CD14-positive monocyte (primary cell): ENCODE measurements around the gene SRR. TPM values are rescaled to one million over a fixed set of nuclear protein-coding genes. Genes with fewer than 3 reads are reported as not detected.
"Not testable (repeated sequence)": the region's sequence is repeated elsewhere in the genome, so short reads cannot be mapped to it uniquely, and the experiment has no call there.

Experiments
- DNase-seq, 3 donors: peaks; one replicate each; pipeline ENCODE4 v3.0.0-alpha.2; 2011 to 2022
- H2AFZ ChIP-seq: 2 replicates; pipeline ENCODE4 v1.6.0; 2012; ENCODE audit warnings: mild to moderate bottlenecking, low read depth, low read length, inconsistent platforms; ENCODE audit not compliant: insufficient read depth, poor library complexity, severe bottlenecking
- H3K27ac ChIP-seq, 2 donors: 1 replicate in 1 of 2; 2 replicates in 1 of 2; pipeline ENCODE4 v1.5.1; 2012 to 2013; ENCODE audit warnings: low read length in 2 of 2, control low read depth in 1 of 2, inconsistent platforms in 1 of 2, low read depth in 1 of 2, mild to moderate bottlenecking in 1 of 2
- H3K27me3 ChIP-seq, 2 donors: one replicate each; pipeline versions ENCODE4 v1.6.0 to v1.6.1; 2011 to 2013; ENCODE audit warnings: low read length in 2 of 2; ENCODE audit not compliant: control insufficient read depth in 2 of 2, insufficient read depth in 2 of 2
- H3K36me3 ChIP-seq, 2 donors: replicated peaks in 1 of 2; 1 replicate in 1 of 2; 2 replicates in 1 of 2; pipeline versions ENCODE4 v1.5.1 to v1.6.1; 2012 to 2013; ENCODE audit warnings: low read length in 2 of 2, control low read depth in 1 of 2, inconsistent platforms in 1 of 2, mild to moderate bottlenecking in 1 of 2; ENCODE audit not compliant: insufficient read depth in 2 of 2, control insufficient read depth in 1 of 2
- H3K4me1 ChIP-seq, 2 donors: 1 replicate in 1 of 2; 2 replicates in 1 of 2; pipeline versions ENCODE4 v1.5.1 to v1.6.1; 2012 to 2013; ENCODE audit warnings: low read length in 2 of 2, control low read depth in 1 of 2, inconsistent platforms in 1 of 2, mild to moderate bottlenecking in 1 of 2, moderate library complexity in 1 of 2; ENCODE audit not compliant: insufficient read depth in 2 of 2, control insufficient read depth in 1 of 2
- H3K4me2 ChIP-seq: replicated peaks from 2 replicates; pipeline ENCODE3; 2012; ENCODE audit warnings: low read length, moderate library complexity, mild to moderate bottlenecking; ENCODE audit not compliant: poor library complexity, severe bottlenecking; ENCODE audit errors: extremely low read depth
- H3K4me3 ChIP-seq, 3 experiments: fragments of 200-600 bp in 1 of 3; sonication (generic) in 1 of 3; replicated peaks in 1 of 3; 1 replicate in 2 of 3; 2 replicates in 1 of 3; pipeline ENCODE4 v1.5.1; 2011 to 2013; ENCODE audit warnings: low read length in 3 of 3, mild to moderate bottlenecking in 3 of 3, control low read depth in 2 of 3, low read depth in 2 of 3, inconsistent platforms in 1 of 3, moderate library complexity in 1 of 3
- H3K79me2 ChIP-seq: 2 replicates; pipeline ENCODE4 v1.6.0; 2012; ENCODE audit warnings: mild to moderate bottlenecking, control low read depth, inconsistent platforms, low read length, moderate library complexity; ENCODE audit not compliant: insufficient read depth
- H3K9ac ChIP-seq: 2 replicates; pipeline ENCODE4 v1.6.0; 2017; ENCODE audit warnings: low read length, mild to moderate bottlenecking; ENCODE audit not compliant: insufficient read depth, poor library complexity, severe bottlenecking
- H3K9me3 ChIP-seq, 2 donors: replicated peaks in 1 of 2; 1 replicate in 1 of 2; 2 replicates in 1 of 2; pipeline versions ENCODE4 v1.5.1 to v1.6.1; 2012 to 2013; ENCODE audit warnings: low read length in 2 of 2, control low read depth in 1 of 2; ENCODE audit not compliant: control insufficient read depth in 1 of 2, insufficient read depth in 1 of 2
- H4K20me1 ChIP-seq: 2 replicates; pipeline ENCODE4 v1.6.0; 2012; ENCODE audit warnings: mild to moderate bottlenecking, low read length, control low read depth, moderate library complexity; ENCODE audit not compliant: insufficient read depth
- H3K27ac Mint-ChIP-seq, 7 donors: one replicate each; pipeline ENCODE4 v1.8.0; 2020; ENCODE audit warnings: mild to moderate bottlenecking in 7 of 7, mixed read lengths in 7 of 7, moderate library complexity in 6 of 7, inconsistent platforms in 2 of 7
- H3K27me3 Mint-ChIP-seq, 3 donors: one replicate each; pipeline ENCODE4 v1.8.0; 2021 to 2022; ENCODE audit warnings: low read depth in 3 of 3, mild to moderate bottlenecking in 3 of 3, mixed read lengths in 3 of 3, moderate library complexity in 3 of 3, inconsistent platforms in 1 of 3
- H3K36me3 Mint-ChIP-seq, 2 donors: one replicate each; pipeline ENCODE4 v1.8.0; 2020; ENCODE audit warnings: mixed read lengths in 2 of 2, inconsistent platforms in 1 of 2, mild to moderate bottlenecking in 1 of 2
- H3K4me1 Mint-ChIP-seq: one replicate; pipeline ENCODE4 v1.8.0; 2020; ENCODE audit warnings: mild to moderate bottlenecking, mixed read lengths
- H3K4me3 Mint-ChIP-seq, 2 donors: one replicate each; pipeline ENCODE4 v1.8.0; 2020; ENCODE audit warnings: mild to moderate bottlenecking in 2 of 2, mixed read lengths in 2 of 2, moderate library complexity in 1 of 2
- H3K9me3 Mint-ChIP-seq, 7 donors: one replicate each; pipeline ENCODE4 v1.8.0; 2020 to 2022; ENCODE audit warnings: mixed read lengths in 7 of 7, mild to moderate bottlenecking in 6 of 7, moderate library complexity in 6 of 7, inconsistent platforms in 2 of 7
- CTCF ChIP-seq: fragments of 200-600 bp; IDR thresholded peaks from one replicate; pipeline ENCODE4 v1.8.0; 2022; ENCODE audit warnings: antibody characterized with exemption, mild to moderate bottlenecking
- WGBS: methylation state at CpG from one replicate; pipeline ENCODE4 v1.1.5; 2013; ENCODE audit warnings: missing lambda C conversion rate; ENCODE audit not compliant: insufficient coverage; 5-methylcytosine and 5-hydroxymethylcytosine counted together
- intact Hi-C, 2 donors: fragments of 100-400 bp; cut with micrococcal nuclease; formaldehyde crosslinking; loops; one replicate each; pipeline versions ENCODE4 v1.15.0 to v1.15.1; 2023
- polyA minus RNA-seq: library from RNA; depleted of rRNA, polyadenylated mRNA; stranded (reverse); fragments of >200 nt; gene quantifications from 2 replicates; pipeline ENCODE4 v1.2.3, GENCODE V29; 2012
- polyA plus RNA-seq, 3 donors: library from polyadenylated mRNA; depleted of rRNA in 1 of 3; unstranded in 2 of 3; stranded (reverse) in 1 of 3; fragments of 300-500 nt in 2 of 3; fragments of >200 nt in 1 of 3; fragmentation: Illumina TruSeq in 2 of 3; gene quantifications; 1 replicate in 2 of 3; 2 replicates in 1 of 3; pipeline ENCODE4 v1.2.3, GENCODE V29; 2012 to 2021
- total RNA-seq, 12 experiments: library from RNA in 1 of 12; stranded (reverse) in 1 of 12; fragments of 120-200 nt in 1 of 12; gene quantifications; one replicate each; pipeline ENCODE4 v1.2.4 and lab custom pipeline; 2013 to 2026; ENCODE audit warnings: mixed read lengths in 6 of 12, inconsistent platforms in 1 of 12

SRR gene, protein sequence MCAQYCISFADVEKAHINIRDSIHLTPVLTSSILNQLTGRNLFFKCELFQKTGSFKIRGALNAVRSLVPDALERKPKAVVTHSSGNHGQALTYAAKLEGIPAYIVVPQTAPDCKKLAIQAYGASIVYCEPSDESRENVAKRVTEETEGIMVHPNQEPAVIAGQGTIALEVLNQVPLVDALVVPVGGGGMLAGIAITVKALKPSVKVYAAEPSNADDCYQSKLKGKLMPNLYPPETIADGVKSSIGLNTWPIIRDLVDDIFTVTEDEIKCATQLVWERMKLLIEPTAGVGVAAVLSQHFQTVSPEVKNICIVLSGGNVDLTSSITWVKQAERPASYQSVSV
- total RNA-seq (2013) = 1.9 TPM
- polyA plus RNA-seq (1 to 10 TPM; 3.4 to 5.7 (median 3.7) TPM), polyA minus RNA-seq (0.80 and 1.4 TPM in 2 replicates), total RNA-seq (lab: John Stamatoyannopoulos, UW) (0.29 to 2.6 (median 1.2) reads per million in 11 experiments)

DNA sequence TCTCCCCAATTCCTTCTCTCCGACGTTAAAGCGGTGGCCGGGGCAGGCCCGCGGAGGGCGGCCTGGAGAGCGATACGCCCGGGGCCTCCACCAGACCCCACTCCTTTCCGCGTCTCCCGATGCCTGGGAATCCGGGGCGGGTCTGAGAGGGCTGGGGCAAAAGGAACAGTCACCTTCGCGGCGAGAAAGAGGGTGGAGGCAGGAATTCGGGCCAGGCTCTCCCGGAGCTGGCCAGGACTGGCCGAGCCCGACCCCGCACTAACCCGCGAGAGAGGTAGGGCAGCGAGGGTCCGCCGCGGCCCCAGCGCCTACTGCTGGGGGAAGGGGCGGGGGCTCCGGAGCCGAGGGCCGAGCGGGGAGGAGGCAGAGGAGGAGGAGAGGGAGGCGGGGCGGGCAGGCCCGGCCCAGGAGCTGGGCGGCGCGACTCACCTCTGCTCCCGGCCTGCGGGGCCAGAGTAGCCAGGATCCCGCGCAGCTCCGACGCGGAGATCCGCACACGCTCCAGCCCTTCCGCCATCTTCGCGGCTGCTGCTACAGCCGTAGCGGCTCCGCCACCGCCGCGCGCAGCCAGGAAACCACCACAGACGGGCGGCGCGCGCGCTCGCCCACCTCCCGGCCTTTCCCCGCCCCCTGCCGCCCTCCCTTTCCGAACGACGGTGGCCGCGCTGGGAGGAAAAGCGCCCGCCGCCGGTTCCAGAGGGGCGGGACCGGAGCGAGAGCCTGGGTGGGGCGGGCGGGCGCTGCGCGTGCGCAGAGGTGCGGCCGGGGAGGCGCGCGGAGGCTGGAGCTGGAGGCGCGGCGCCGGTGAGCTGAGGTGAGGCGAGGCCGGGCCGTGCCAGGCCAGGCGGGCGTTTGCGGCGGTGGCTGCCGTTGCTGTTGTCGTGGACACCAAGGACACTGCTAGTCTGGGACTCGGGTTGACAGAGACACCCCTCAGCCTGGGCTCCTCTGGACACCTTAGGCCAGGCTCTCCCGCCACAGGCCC, at the start of gene SRR, which contains the start of gene SMG6:
Gene SRR, plus strand, starts transcription at position 747 of the 985 bp plus-strand sequence. CDS start 11,611 bp downstream, outside the sequence.
Gene SMG6, minus strand, starts transcription at position 582 of the 985 bp plus-strand sequence. Its CDS starts 65 bp downstream, at position 517.
- Histone ChIP-seq H3K79me2 (peaks cover 27% of the 10 kb centered on the region), H3K27ac (peak within 1 kb of the TSS; percentile 35 to 86), H3K9me3 (no peaks in the 10 kb centered on the region), H3K9ac (peak within 1 kb of the TSS; percentile 89), H3K4me3 (peak within 1 kb of the TSS; percentile 76 to 97 (median 95)), H4K20me1 (peaks cover 6% of the 10 kb centered on the region), H3K4me1 (peaks cover 14 to 27% of the 10 kb centered on the region in 2 donors), H3K36me3 (peaks cover 14 to 20% of the 10 kb centered on the region in 2 donors), H3K4me2 (peak within 1 kb of the TSS; percentile 91), H3K27me3 (no peaks in the 10 kb centered on the region), H2AFZ (peak within 1 kb of the TSS; percentile 95)
- DNase-seq = peak; percentile 80 to 89 (median 89)
- intact Hi-C loops = loop anchor here in 1 of 2 donors (5.0 kb wide), 1 partner anchor 34 kb away; the partner anchor contains the start of genes SGSM2 and TSR1
- peaks cover 21 to 25% of the 10 kb centered on the region in 2 donors for H3K36me3 Mint-ChIP-seq
- peaks cover 0 to 2% (median 1%) of the 10 kb centered on the region in 3 donors for H3K27me3 Mint-ChIP-seq
- peaks cover 26% of the 10 kb centered on the region for H3K4me1 Mint-ChIP-seq
- no peaks in the 10 kb centered on the region for H3K9me3 Mint-ChIP-seq
- peak within 1 kb of the TSS; percentile 85 to 89 for H3K4me3 Mint-ChIP-seq
- WGBS = under 1% methylated on average over 104 of the region's 108 CpGs
- H3K27ac Mint-ChIP-seq = peak within 1 kb of the TSS; percentile 54 to 87 (median 77)
- TF ChIP-seq CTCF = no peak

DNA sequence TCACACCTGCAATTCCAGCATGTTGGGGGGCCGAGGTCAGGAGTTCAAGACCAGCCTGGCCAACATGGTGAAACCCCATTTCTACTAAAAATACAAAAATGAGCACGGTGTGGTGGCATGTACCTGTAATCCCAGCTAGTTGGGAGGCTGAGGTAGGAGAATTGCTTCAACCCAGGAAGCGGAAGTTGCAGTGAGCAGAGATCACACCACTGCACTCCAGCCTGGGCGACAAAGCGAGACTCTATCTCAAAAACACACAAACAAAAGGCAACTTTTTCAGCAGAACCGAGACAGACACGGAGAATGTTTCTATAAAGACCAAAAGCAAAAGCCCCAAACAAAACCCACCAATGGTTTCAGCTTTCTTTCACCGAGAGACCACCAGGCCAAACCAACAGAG, 44.9 kb upstream of the SRR start:
- H3K9ac ChIP-seq, H3K79me2 ChIP-seq, intact Hi-C loops, H3K4me1 Mint-ChIP-seq, DNase-seq, H3K4me2 ChIP-seq, H3K27me3 Mint-ChIP-seq, H3K27me3 ChIP-seq, H4K20me1 ChIP-seq, H3K4me1 ChIP-seq, H3K9me3 ChIP-seq, H3K27ac ChIP-seq, H3K4me3 ChIP-seq, H3K4me3 Mint-ChIP-seq, H3K9me3 Mint-ChIP-seq, H2AFZ ChIP-seq: not testable (repeated sequence)
- WGBS = 100% methylated on average over 1 of the region's 8 CpGs
- H3K27ac Mint-ChIP-seq = peak overlapping the region in 1 of 7 donors; percentile 16
- peaks cover 36 to 55% of the 10 kb centered on the region in 2 donors for H3K36me3 Mint-ChIP-seq
- peaks cover 3 to 29% of the 10 kb centered on the region in 2 donors for H3K36me3 ChIP-seq
